ENCODE measurements around the gene PDE4D.
"Not testable (repeated sequence)": the region's sequence is repeated elsewhere in the genome, so short reads cannot be mapped to it uniquely, and the experiment has no call there.

Gene PDE4D

DNA sequence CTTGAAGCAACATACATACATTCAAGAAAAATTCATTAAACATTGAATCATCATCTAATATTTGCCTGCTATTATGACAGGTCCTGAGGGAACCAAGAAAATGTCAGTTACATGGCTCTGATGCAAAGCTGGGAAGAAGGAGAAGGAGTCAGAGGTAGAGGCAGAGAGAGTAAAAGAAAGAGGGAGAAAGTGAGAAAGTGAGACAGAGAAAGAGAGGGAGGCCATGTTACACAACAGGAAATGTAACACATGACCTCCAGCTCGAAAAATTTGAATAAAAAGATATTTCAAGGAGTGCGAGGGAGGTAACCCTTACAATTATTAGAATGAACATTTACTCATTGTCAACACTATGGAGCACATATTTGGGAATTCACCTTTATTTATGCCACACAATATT, 189.7 kb downstream of the PDE4D start:
- no peak for DNase-seq (ENCODE audit: low spot score)

DNA sequence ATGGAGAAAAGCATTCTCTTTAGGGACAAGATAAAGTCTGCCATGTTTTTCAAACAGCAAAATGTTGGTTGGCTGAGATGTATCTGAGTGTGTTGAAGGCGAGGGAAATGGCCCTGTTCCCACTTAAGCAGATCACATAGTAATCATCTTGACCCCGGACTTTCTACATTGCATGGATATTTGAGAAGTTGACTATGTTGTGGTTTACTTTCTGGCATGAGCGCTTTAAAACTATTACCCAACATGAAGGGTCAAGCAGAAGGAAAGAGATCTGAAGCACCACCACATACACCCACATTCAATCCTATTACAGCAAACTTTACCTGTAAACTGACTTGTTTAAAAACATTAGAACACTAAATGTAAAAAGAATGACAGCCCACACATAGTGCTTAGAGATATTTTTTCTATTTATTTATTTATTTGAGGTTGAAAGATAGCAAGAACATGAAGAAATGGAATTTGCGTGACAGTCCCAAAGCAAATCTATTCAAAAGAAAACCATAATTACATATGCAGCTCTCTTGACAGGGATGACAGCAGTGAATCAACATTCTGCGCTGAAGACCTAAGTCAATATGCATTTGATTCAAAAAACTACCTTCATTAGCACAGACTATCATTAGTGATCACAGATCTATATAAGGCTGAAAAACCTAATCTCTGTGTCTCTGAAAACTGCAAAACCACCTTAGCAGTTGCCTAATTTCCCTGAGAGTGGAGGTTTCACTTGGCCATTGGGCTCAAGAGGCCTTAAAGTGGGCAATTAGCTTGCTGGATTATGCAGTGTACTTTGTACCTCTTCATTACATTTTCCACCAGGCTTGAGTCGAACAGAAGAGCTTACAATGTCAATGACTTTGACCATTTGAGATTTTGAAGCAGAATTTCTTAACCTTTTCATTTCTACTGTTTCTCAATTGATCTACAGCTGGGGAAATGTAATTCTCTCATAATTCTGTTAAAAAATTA, 195.0 kb downstream of the PDE4D start:
- DNase-seq (ENCODE audit: low spot score) = no peak

DNA sequence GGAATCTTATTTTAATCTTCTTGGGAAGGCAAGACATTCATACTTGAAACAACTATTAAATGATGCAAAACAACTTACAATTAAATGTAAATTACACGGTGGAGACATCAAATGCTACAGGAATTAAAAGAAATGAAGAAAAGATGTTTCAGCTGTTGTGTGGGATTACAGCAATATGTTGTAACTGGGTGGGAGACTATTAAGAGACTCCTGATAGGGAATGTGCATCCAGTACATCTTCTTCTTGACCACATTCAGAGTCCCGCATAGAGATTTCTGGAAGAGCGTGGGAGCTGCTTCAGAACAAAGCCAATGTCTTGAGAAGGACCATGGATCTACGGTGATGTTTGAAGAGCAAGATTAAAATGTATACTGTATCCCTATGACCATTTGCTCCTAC, 199.1 kb downstream of the PDE4D start:
- no peak for DNase-seq (ENCODE audit: low spot score)

DNA sequence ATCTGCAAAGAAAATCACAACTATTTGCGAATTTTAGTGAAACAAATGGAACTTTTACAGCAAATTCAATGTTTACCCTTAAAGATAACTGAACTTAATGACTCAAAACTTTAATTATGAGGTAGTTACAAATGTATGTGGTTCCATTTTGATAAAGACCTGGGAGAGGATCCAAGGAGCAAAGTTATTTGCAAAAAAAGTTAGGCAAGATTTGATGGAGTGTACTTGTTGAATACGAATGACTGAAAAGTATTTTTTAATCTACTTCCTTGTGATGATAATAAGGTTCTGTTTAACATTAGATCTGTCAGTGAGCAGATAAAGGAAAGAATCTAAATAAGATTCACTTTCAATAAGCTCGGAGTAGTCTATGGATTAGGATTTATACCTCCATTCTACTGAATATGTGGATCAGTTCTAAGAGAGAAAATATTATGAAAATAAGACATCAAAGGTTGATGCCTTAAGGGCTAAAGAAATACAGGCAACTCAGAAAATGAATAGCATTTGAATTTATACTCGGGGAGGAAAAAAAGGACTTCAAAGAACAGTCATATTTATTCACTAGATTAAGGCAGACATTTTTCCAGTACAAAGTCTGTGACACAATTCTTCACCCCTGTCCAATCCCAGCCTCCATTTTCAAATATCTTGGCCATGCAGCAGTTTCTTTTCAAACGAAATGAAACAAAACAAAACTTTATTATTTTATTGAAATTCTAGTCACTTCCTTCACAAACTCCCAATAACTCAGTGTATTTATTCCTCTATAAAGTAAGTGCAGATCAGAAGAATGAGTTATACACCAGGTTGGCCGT, 199.8 kb downstream of the PDE4D start:
- no peak for DNase-seq (ENCODE audit: low spot score)

DNA sequence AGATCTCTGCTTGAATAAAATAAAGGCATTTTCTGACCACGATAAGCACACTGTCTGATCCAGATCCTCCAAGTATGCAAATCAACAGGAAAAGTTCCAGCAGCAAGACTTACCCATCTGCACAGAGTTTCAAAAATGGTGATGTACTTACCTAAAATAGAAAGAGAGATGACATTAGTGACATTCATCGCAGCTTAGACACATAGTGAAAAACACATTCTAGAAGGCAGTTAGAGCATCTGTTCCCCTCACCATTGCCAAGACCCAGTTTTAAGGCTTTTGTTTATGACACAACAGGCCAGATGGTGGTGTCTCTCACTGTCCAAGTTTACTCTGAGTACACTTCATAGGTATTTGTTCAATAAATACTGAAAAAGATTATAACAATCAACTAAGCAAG, 207.7 kb downstream of the PDE4D start:
- peak; percentile 63 for DNase-seq (ENCODE audit: low spot score)

DNA sequence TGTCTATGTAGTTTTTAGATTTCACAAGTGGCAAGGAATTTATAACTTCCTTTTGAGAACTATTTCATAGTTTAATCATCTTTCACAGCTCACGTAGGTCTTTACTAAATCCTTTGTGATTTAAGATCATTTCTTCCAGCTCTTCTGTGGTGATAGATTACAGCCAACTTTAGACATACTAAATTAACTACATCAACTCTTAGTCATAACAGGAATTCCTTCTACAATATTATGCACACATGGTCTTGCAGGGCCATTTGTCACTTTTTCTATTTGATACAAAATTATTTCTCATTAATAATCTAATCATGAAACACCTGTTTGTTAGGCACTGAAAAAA, 208.4 kb downstream of the PDE4D start:
- DNase-seq (ENCODE audit: low spot score) = no peak

DNA sequence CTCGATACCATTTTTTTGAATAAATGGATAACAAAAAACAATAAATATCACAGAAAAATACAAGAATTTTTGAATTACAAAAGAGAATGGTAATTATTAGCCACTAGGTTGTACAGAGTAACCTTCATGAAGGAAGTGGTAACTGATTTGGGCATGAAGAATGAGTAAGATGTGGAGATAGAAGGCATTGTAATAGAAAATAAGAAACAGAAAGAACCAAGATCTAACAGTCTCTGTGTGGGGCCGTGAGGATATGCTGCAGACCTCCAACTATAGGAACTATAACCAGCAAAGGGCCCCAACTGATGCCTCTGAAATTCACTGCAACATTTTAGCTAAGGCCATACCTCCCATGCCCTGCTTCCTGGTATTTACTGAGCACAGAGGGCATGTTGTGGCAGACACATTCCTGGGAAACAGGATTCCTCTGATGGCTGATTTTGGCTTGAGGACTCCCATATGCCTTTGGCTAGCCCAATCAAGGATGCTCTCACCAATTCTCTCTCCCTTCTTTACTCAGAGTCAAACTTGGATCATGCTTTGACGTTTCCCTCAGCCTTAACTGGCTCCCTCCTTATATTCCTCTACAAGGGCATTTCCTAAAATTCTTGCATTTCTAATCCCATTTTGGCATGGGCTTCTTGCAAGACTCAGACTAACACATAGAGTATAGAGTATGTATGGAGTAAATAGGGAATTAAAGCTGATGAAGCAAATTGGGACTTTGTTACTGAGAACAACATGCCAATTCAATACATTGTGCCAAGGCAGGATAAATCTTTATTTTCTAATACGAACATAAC, 208.9 kb downstream of the PDE4D start:
- no peak for DNase-seq (ENCODE audit: low spot score)

DNA sequence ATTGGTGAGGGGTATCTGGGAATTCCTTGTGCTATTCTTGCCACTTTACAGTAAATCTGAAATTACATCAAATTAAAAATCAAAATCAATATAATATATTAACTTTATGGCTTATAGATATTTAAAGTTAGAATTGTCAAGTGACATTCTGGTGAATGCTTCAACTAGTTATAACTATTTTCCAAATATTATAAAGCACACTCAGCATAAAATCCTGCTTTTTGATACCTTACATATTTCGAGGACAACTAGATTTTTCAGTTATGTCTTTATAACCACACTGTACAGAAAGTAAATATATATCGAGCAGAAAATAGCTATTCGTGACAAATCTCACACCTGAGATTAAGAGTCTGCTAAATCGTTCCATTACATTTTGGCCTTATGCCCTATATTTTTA, 210.2 kb downstream of the PDE4D start:
- DNase-seq (ENCODE audit: low spot score) = no peak

DNA sequence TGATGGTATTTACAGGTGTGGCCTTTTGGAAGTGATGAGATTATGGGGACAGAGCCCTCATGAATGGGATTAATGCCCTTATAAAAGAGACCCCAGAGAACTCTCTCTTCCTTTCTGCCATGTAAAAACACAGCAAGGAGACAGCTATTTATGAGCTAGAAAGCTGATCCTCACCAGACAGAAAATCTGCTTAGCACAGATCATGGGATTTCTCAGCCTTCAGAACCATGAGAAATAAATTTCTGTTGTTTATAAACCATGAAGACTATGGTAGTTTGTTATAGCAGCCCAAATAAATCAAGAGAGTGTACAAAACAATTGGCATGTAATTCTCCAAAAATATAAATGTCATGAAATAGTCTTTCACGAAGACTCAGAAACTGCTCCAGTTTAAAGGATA, 211.0 kb downstream of the PDE4D start:
- no peak for DNase-seq (ENCODE audit: low spot score)

DNA sequence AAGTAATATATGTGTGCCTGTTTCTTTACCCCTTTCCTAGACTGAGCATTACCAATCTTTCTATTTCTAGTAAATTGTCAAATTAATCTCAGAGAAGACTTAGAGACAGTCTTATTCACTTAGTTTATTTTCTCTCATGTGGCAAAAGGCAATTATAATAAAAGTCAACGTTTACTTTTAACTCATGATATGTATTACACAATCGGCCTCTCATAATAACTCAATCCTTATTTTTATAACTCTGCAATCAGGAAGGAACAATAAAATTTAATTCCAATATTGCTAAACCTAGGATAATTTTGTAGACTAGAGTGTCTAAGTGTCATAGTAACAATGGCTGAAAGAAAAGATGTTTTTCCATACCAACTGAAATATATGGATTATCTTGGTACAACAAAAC, 214.6 kb downstream of the PDE4D start:
- DNase-seq (ENCODE audit: low spot score) = no peak

DNA sequence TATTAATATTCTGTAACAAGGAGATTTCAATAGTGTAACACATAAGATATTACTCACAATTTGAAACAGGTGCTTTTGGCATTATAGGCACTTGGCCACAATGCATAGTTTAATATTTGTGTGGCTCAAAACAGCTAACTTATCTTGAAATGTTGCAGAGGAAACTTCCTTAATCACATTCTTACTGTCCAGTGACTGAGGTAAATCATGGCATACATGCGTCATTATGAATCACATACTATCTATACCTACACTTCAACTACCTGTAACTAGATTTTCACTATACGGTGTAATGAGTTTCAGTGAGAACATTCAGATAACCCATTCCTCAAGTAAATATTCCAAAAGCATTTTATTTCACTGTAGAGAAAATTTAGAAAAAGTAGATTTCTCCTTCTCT, 218.8 kb downstream of the PDE4D start:
- DNase-seq (ENCODE audit: low spot score) = no peak

DNA sequence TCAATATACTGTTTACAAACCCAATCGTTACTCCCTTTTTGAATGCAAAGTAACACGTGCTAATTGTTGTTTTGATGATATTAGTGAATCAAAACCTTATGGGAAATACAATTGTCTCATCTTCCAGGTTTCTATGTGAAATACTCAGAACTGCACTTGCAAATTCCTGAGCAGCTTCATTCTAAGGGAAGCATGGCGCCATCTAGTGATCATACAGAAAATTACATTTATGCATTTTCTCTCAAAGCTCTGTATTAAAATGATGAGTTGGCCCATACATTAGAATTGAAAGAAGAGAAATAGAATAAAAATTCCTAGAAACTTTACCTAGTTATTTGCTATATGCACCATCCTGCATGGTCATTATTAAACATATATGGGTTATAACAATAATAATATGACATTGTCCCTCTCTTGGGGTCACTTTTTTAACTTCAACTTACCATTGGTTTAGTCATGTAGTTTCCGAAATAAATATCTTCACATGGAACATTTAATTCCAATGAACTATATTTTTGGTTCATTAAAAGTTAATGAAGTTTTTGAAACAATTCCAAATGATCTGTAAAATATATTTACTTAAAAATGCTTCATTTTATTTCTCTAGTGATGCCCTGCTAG, 220.0 kb downstream of the PDE4D start:
- DNase-seq (ENCODE audit: low spot score) = peak; percentile 68

DNA sequence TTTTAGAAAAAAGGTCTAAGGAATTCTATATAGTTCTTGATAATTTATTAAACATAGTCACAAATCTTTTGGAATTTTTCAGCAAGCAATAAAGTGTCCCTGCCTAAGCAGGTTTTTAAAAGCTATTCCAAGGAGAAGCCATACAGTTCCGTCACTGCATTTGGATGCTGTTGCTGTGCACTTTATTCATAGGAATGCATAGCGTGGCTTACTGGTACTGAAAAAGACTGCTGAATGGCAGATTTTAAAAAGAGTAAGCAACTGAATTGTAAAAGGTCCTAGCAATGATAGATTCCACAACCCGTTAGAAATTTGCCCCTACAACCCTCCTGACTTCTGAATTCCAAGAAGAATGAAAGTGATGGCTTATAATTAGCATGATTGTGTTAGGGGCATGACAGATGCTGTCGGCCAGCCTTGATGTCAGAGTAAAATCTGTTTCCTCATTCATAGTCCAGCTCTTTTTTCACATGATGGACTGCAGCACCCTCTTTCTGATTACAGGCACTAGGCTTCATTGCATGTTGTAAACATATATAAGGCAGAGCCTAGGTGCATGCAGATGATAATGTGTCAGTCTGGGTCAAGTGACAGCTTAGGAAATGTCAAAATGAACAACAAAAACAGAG, 227.0 kb downstream of the PDE4D start:
- peak; percentile 37 for DNase-seq (ENCODE audit: low spot score)

DNA sequence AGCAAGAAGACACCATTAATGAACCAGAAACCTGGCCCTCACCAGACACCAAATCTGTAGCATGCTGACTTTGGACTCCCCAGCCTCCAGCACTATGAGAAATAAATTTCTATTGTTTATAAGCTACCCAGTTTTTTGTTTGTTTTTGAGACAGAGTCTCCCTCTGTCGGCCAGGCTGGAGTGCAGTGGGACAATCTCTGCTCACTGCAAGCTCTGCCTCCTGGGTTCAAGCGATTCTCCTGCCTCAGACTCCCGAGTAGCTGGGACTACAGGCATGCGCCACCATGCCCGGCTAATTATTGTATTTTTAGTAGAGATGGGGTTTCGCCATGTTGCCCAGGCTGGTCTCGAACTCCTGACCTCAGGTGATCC, 227.7 kb downstream of the PDE4D start:
- DNase-seq (ENCODE audit: low spot score) = not testable (repeated sequence)

DNA sequence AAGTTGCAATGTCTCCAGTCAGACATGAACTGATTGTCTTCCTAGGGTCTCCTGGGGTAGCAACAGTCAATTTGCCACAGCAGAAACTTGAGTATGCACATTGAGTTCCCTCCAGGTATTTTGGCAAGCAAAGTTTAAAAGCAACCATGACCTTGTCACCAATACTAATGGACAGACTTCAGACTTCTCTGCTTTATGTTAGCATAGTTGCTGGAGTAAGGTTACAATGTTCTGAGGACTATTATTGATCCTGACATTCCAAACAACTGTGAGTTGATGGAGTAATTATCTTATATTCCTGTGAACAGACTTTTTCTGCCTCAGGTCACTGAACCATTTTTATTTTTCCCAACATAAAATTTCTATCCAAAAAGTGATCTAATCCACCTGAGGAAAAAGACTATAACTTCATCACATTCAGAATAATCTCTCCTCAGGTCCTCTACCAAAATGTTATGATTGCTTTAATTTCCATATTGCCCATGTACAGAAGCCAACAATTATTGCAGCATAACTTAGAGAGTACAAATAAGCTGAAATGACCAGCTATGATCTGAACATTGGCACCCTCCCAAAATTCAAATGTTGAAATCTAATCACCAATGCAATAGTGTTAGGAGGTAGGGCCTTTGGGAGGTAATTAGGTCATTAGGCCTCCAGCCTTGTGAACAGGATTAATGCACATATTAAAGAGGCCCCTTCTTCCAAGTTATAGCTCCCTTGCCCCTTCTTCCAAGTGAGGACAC, 228.3 kb downstream of the PDE4D start:
- DNase-seq (ENCODE audit: low spot score) = no peak

DNA sequence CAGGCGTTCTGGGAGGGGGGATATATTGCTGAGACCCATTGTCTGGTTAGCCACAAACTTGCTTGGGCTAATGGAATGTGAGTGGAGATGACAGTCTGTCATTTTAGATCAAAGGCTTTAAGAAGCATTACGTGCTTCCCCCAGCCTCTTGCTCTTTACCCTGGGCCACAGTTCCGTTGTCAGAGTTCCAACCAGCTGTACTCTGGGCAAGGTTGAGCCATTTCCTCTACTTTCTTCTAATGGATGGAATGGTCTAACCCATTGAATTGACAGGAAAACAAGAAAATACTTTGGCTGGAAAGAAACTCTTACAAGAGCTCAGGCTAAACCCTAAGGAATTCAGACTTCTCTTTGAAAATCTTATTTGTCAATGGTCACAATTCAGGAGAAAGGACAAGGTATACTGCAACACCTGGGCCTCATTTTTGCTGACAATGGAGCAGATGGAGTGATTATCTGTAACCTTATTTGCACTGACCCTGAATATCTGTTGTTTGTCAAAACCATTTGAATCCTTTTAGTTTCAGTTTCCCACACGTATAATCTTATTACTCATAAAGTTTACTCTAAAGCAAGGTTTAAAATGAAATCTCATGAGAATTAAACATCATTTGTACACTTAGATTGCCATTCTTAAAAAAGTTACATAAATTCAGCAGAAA, 231.4 kb downstream of the PDE4D start:
- no peak for DNase-seq (ENCODE audit: low spot score)

DNA sequence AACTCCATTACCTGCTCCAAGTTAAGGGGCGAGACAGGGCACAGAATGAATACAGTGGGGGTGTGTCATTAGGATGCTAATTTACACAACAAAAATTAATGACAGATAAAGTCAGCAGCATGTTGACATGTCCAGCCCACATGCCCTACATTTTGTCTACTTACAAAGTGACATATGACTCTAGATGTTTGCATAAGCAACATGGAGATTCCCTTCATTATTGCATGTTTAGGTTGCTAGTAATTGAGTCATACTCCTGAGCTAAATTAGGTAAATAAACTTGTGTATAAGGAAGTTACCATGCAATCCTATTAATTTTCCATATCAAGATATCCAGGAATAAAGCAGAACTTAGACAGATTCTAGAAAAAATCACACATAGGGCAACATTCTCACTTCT, 232.2 kb downstream of the PDE4D start:
- no peak for DNase-seq (ENCODE audit: low spot score)

DNA sequence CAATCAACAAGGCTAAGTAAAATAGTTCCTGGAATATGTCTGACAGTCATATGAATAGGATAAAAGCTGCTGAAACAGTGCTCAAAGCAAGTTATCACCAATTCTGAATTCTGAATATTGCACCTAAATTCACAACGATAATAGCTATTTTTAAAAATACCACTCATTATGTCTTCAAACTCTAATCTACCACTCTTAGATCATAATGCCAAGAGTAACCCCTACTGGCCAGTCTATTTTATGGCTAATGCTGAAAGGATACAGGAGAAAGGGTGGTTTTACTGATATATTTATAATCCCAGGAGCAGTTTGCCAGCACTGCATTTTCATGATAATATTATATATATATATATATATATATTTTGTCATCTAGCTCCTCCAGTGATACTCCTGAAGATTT, 232.8 kb downstream of the PDE4D start:
- DNase-seq (ENCODE audit: low spot score) = no peak

DNA sequence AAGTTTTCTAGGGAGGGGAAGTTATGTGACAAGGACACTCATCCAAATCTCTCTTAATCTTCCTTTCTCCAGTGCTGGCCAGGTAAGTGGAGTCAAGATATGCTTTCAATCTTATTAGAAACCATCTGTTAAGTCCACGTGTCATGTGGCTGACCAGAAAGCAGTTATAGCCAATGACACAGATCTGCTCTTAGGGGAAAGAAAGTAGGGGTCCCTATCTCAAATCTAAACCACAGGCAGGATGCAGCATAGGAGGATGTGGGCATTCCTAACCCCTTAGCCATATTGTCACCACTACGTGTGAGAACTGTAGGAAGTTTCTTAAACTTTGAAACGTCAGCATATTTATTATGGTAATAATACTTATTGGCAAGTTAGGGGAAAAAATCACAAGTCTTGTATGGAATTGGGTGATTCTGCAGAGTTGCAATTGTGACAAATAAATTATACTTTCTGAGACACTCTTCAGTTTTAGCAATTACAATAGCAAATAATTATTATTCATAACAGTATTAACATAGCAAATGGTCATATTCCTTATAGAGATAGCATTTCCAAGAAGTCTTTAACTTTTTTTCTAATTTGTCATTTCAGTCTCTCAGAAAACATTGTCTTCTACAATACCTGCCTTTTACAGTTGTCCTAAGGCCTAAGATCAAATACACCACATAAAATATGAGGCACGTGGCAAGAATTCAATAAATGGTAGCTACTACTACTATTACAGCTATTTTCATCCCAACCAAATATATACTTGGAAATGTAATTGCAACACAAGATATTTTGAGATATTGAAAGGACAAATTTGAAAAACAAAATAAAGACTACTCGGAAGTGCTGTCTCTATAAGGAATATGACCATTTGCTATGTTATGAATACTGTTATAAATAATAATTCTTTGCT, 236.9 kb downstream of the PDE4D start:
- no peak for DNase-seq (ENCODE audit: low spot score)
